K562 (cell line): ENCODE data around the gene LRRC25. TPM values are rescaled to one million over a fixed set of nuclear protein-coding genes. Genes with fewer than 3 reads are reported as not detected.

Experiments
- ARID3B ChIP-seq: fragments of 250-450 bp; sonication (Bioruptor Pico); IDR thresholded peaks from 2 replicates; pipeline ENCODE4 v1.4.0; 2020; ENCODE audit warnings: borderline replicate concordance
- BRD9 ChIP-seq: fragments of 450-650 bp; IDR thresholded peaks from 2 replicates; pipeline ENCODE4 v1.6.1; 2018; ENCODE audit warnings: low read depth; ENCODE audit not compliant: partially characterized antibody
- CREBBP ChIP-seq: IDR thresholded peaks from one replicate; pipeline ENCODE4 v1.6.1; 2012; ENCODE audit warnings: low read depth, mild to moderate bottlenecking, control low read depth, inconsistent platforms, low read length
- ID3 ChIP-seq, 2 experiments: fragments of 250-450 bp in 1 of 2; fragments of 450-650 bp in 1 of 2; sonication (Bioruptor Pico) in 1 of 2; IDR thresholded peaks; 2 replicates each; pipeline versions ENCODE4 v1.6.1 to v1.8.0; 2016 to 2021; ENCODE audit warnings: mild to moderate bottlenecking in 2 of 2, moderate library complexity in 2 of 2, missing compliant biosample characterization in 1 of 2, missing genetic modification characterization in 1 of 2
- IRF9 ChIP-seq: fragments of 450-650 bp; IDR thresholded peaks from 2 replicates; pipeline ENCODE4 v1.6.1; 2016; ENCODE audit warnings: missing biosample characterization, missing genetic modification characterization
- JUNB ChIP-seq: fragments of 450-650 bp; formaldehyde crosslinking; conservative IDR thresholded peaks from 2 replicates; pipeline ENCODE4 v1.4.0; 2020; ENCODE audit warnings: mild to moderate bottlenecking
- KDM4B ChIP-seq, 2 experiments: fragments of 450-650 bp in 1 of 2; sonication (generic) in 1 of 2; IDR thresholded peaks; 2 replicates each; pipeline ENCODE4 v1.6.1; 2016 to 2017; ENCODE audit warnings: borderline replicate concordance in 2 of 2, antibody characterized with exemption in 1 of 2, low read depth in 1 of 2, mild to moderate bottlenecking in 1 of 2
- LARP7 ChIP-seq: fragments of 450-650 bp; IDR thresholded peaks from 2 replicates; pipeline ENCODE4 v1.6.1; 2016
- LEF1 ChIP-seq: fragments of 450-650 bp; IDR thresholded peaks from 2 replicates; pipeline ENCODE4 v1.6.1; 2016; ENCODE audit warnings: mild to moderate bottlenecking
- NEUROD1 ChIP-seq: fragments of 150-350 bp; IDR thresholded peaks from 2 replicates; pipeline ENCODE4 v1.6.1; 2014; ENCODE audit warnings: borderline replicate concordance, low read length, low read depth; ENCODE audit not compliant: partially characterized antibody
- NFE2L1 ChIP-seq: fragments of 450-650 bp; IDR thresholded peaks from 2 replicates; pipeline ENCODE4 v1.6.1; 2016; ENCODE audit warnings: missing genetic modification characterization, low read depth, mild to moderate bottlenecking, missing compliant biosample characterization, moderate library complexity, borderline replicate concordance
- PPARD ChIP-seq: fragments of 250-450 bp; sonication (Bioruptor Pico); IDR thresholded peaks from 2 replicates; pipeline ENCODE4 v1.8.0; 2022; ENCODE audit warnings: inconsistent platforms, mild to moderate bottlenecking, moderate library complexity
- PTRF ChIP-seq: fragments of 450-650 bp; IDR thresholded peaks from 2 replicates; pipeline ENCODE4 v1.6.1; 2016; ENCODE audit warnings: mild to moderate bottlenecking, missing genetic modification characterization, missing compliant biosample characterization
- RAD21 ChIP-seq, 2 experiments: fragments of 250-450 bp in 1 of 2; fragments of 450-650 bp in 1 of 2; sonication (Bioruptor Pico) in 1 of 2; formaldehyde crosslinking in 1 of 2; IDR thresholded peaks in 1 of 2; conservative IDR thresholded peaks in 1 of 2; 2 replicates each; pipeline versions ENCODE4 v1.4.0 to v1.8.0; 2020 to 2022; ENCODE audit warnings: mild to moderate bottlenecking in 2 of 2, moderate library complexity in 1 of 2
- RBFOX2 ChIP-seq: fragments of 200-400 bp; formaldehyde crosslinking; IDR thresholded peaks from 2 replicates; pipeline ENCODE4 v1.6.1; 2017; ENCODE audit warnings: low read depth, mild to moderate bottlenecking, low read length, moderate library complexity
- SLC30A9 ChIP-seq: fragments of 250-450 bp; sonication (Bioruptor Pico); IDR thresholded peaks from 2 replicates; pipeline ENCODE4 v1.8.0; 2022; ENCODE audit warnings: mild to moderate bottlenecking, moderate library complexity
- SMC3 ChIP-seq: conservative IDR thresholded peaks from 2 replicates; pipeline ENCODE4 v1.6.1; 2011; ENCODE audit warnings: low read depth, low read length, improper control_type of control experiment; ENCODE audit not compliant: insufficient read depth
- SNRNP70 ChIP-seq: fragments of 200-400 bp; formaldehyde crosslinking; optimal IDR thresholded peaks from 2 replicates; pipeline ENCODE3; 2017; ENCODE audit warnings: low read depth, low read length
- TAF1 ChIP-seq: IDR thresholded peaks from 2 replicates; pipeline ENCODE4 v1.6.1; 2011; ENCODE audit warnings: mild to moderate bottlenecking, low read length, moderate library complexity; ENCODE audit not compliant: insufficient read depth, control insufficient read depth, severe bottlenecking; ENCODE audit errors: extremely low read depth
- XRCC3 ChIP-seq: fragments of 450-650 bp; IDR thresholded peaks from 2 replicates; pipeline ENCODE4 v1.6.1; 2017; ENCODE audit warnings: mild to moderate bottlenecking, moderate library complexity
- ZEB2 ChIP-seq: fragments of 450-650 bp; IDR thresholded peaks from 2 replicates; pipeline ENCODE4 v1.6.1; 2016
- ZNF347 ChIP-seq: fragments of 450-650 bp; formaldehyde crosslinking; IDR thresholded peaks from 2 replicates; pipeline ENCODE4 v1.4.0; 2020; ENCODE audit warnings: low read depth, mild to moderate bottlenecking, moderate library complexity
- ZNF551 ChIP-seq: fragments of 250-450 bp; sonication (Bioruptor Pico); IDR thresholded peaks from 2 replicates; pipeline ENCODE4 v1.5.0; 2021; ENCODE audit warnings: mild to moderate bottlenecking, moderate library complexity
- polyA plus RNA-seq, 8 experiments: library from polyadenylated mRNA; depleted of rRNA in 4 of 8; stranded (reverse) in 5 of 8; unstranded in 3 of 8; fragments of >200 nt; fragmentation: Nextera tagmentation in 2 of 8; fragmentation: Illumina TruSeq in 1 of 8; extraction: Ambion mirVana in 2 of 8; extraction: Trizol in 1 of 8; gene quantifications; 2 replicates each; pipeline versions ENCODE4 v1.2.1 to v1.2.3, GENCODE V29; 2011 to 2014; ENCODE audit warnings: inconsistent platforms in 1 of 8, missing spikeins in 1 of 8
- total RNA-seq, 7 experiments: library from RNA; depleted of rRNA in 6 of 7; stranded (reverse); fragments of >200 nt in 6 of 7; fragmentation: Illumina TruSeq in 2 of 7; extraction: Trizol in 2 of 7; gene quantifications; 2 replicates each; pipeline versions ENCODE4 v1.2.1 to v1.2.3, GENCODE V29; 2011 to 2021; ENCODE audit warnings: low replicate concordance in 1 of 7
- TF ChIP-seq, protein P1 (sequence below): sonication (generic); IDR thresholded peaks from 2 replicates; pipeline ENCODE4 v1.6.1; 2016

LRRC25 gene
- total and polyA plus RNA-seq, 9 of the 15 experiments (the other 6 are each of a cell fraction or from before 2014, with no cell fraction given): 0.07 to 0.36 (median 0.10) TPM; not detected in 3

GRCh38 chr19:18417250-18418028 lies 20.0 kb upstream of the LRRC25 start (continued):
- TF ChIP-seq IRF9 (tag) (no peak), PPARD (CRISPR knock-in tag) (no peak), ID3 (CRISPR knock-in tag; IDR thresholded peaks at IDR 0.05) (no peak), ID3 (tag; IDR thresholded peaks at IDR 0.05) (no peak; the same call in 1 of the 2 replicates), BRD9 (peak; percentile 92), RBFOX2 (peak; percentile 82), LARP7 (no peak), ZNF347 (no peak), RAD21 (CRISPR knock-in tag; conservative IDR thresholded peaks at IDR 0.05 in 1 of 2, IDR thresholded peaks at IDR 0.05 in 1 of 2) (no peak), SMC3 (no peak), ZNF551 (no peak), SLC30A9 (CRISPR knock-in tag) (no peak), PTRF (tag) (no peak), TAF1 (peak; percentile 74), LEF1 (0 out of 2 replicates have a peak, but pooled peaks have one; percentile 11), ARID3B (CRISPR knock-in tag) (0 out of 2 replicates have a peak, but pooled peaks have one; percentile 43), CREBBP (no peak), KDM4B (IDR thresholded peaks at IDR 0.05; ENCODE audit: borderline replicate concordance in 2 of 2, low read depth in 1 of 2) (peak in 1 of 2 experiments; percentile 92; a peak in 2 of 4 replicates), JUNB (CRISPR knock-in tag) (no peak), XRCC3 (no peak), NEUROD1 (peak; percentile 10), NFE2L1 (tag) (no peak), ZEB2 (peak; percentile 37; the same call in 1 of the 2 replicates), SNRNP70 (no peak)
- TF ChIP-seq, protein P1, sequence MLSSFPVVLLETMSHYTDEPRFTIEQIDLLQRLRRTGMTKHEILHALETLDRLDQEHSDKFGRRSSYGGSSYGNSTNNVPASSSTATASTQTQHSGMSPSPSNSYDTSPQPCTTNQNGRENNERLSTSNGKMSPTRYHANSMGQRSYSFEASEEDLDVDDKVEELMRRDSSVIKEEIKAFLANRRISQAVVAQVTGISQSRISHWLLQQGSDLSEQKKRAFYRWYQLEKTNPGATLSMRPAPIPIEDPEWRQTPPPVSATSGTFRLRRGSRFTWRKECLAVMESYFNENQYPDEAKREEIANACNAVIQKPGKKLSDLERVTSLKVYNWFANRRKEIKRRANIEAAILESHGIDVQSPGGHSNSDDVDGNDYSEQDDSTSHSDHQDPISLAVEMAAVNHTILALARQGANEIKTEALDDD: no peak
